NCI-H748 treated with DMSO at 0.1 percent for 48 hours (cell line): ENCODE data around the gene HEXD.
"Not testable (repeated sequence)": the region's sequence is repeated elsewhere in the genome, so short reads cannot be mapped to it uniquely, and the experiment has no call there.

ENCODE experiments used
- DNase-seq: peaks from one replicate; lab custom pipeline; 2025; lab: John Stamatoyannopoulos, UW

The HEXD gene

GRCh38 chr17:82396601-82397435 is 21.3 kb upstream of the HEXD start:
- DNase-seq, result no peak

DNA sequence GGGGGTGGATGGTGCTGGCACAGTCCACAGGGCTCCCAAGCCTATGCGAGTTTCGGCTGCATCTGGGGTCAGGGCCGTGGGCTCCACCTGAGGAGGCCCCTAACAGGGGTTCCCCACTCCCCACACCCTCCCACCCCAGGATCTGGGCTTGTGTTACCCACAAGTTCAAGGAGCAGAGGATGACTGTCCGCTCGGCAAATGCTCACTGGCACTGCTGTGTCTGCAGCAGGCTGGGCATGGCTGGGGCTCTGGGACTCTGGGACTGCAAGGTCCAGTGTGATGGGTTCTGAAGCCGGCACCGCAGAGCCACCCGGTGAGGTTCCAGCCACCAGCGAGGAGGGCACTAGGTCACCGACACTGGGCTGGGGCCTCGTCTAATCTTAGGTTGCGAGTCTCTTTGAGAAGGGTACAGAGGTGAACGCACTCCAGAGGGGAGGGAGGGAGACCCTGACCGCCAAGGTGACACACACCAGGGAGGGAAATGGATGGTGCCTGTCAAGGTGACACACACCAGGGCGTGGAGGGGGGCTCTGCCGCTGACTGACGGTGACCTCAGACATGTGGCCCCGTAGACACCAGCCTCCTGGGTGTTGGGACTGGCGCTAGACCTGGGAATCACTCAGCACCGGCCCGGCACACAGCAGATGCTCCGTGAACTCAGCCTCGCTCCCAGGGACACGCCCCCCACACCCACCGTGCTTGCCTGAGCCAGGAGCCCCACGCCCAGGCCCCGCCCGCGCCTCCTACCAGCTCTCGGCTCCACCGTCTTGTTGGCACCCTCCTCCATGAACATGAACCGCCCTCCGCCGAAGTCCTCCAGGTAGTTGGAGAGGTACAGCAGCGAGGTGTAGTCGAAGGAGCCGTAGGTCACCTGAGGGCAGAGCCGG is 20.5 kb upstream of the HEXD start:
- no peak for DNase-seq

- no peak for DNase-seq
Observed at GRCh38 chr17:82399041-82399441, 19.1 kb upstream of the HEXD start.

DNA sequence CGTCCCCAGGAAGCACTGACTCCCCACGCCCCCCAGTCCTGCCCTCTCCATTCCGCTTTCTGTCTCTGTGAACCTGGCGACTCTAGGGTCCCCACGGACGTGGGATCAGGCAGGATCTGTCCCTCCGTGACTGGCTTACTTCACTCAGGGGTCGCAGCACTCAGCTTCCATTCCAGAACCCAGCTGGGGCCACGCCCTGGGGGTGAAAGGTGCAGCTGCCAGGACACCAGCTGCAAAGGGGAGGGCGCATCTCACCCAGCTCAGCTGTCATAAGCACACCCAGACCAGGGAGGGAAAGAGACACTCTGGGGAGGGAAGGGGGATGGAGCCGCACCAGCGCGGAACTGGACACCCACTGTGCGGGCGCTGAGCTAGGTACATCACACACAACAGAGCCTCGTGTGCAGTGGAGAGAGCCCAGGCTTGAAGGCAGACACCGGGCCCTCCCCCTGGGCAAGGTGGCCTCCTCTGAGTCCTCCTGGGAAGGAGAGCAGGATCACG is 18.5 kb upstream of the HEXD start:
- no peak for DNase-seq

- DNase-seq, result no peak
Observed at GRCh38 chr17:82400206-82400605, 17.9 kb upstream of the HEXD start.

DNA sequence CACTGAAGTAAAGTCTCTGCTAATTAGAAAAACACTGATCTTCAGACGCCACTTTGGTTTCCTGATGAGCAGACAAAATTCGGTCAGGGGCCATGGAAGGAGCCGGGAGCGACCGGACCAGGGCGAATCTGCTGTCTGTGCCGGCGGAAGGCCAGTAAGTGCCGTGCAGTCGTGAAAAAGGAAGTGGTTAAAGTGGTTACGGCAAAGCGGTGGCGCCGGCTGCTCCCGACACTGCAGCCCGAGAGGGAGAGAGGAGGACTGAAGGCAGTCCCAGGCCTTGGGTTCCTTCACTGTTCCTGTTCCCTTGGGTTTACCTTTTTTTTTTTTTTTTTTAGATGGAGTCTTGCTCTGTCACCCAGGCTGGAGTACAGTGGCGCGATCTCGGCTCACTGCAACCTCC is 17.3 kb upstream of the HEXD start:
- DNase-seq, result no peak

GRCh38 chr17:82402865-82403264 is 15.3 kb upstream of the HEXD start:
- DNase-seq, result no peak

DNA sequence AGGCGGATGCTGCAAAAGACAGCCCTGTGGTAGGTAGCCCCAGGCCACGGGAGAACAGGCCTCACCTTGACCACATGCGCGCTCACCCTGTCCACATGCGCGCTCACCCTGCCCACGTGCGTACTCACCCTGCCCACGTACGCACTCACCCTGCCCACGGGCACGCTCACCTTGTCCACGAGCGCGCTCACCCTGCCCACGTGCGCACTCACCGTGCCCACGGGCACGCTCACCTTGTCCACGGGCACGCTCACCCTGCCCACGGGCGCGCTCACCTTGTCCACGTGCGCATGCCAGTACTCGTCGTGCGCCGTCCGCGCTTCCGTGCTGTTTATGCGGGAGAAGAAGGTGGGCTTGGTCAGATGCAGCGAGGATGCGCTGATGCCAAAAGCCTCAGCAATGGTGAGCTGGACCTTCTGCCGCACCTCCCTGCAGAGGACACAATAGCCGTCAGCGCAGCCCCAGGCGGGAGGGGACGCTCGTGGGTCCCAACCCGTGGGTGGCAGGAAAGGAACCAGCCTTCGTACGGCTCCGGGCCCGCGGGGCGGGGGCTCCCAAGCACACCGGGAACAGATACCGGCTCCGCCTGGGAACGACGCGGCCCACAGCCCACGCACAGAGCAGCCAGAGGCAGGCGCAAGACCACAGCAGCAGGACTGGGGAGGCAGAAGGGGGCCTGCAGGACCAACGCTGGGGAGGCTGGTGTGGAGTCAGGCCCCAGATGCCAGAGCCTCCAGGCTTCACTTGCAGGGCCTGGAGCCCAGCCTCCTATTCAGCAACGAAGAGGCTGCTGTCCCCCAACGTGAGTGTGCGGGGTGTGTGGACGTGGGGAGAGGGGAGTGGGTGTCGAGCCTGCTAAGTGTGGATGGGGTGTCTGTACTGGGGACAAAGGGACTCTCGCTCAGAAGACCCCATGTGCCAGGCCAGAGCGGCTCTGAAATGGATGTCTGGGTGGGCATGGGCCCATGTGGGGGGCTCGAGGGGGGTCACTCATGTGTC is 14.2 kb upstream of the HEXD start:
- DNase-seq, result no peak

- no peak for DNase-seq
Observed at GRCh38 chr17:82405051-82405450, 13.1 kb upstream of the HEXD start.

DNA sequence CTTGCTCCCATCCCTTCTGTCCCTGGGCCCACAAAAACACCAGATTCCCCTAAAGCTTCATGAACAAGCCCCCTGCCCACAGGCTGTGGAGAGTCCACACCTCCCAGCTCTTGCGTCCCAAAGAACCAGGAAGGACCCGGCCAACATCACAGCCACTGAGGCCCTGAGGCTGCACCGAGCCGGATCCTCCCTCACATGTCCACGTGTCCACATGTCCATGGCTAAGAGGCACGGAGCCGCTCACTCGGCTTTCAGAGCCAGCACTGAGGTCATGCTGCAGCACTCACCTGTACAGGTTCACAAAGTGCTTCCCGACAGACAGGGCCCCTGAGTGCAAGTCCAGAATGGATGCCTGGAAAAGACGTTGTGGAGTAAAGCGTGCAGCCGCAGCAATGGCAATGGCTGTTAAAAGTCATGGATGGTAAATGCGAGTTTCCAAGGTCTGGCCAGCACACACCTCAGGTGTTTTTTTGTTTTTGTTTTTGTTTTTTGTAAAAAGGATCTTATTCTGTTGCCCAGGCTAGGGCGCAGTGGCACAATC is 11.9 kb upstream of the HEXD start:
- no peak for DNase-seq

DNA sequence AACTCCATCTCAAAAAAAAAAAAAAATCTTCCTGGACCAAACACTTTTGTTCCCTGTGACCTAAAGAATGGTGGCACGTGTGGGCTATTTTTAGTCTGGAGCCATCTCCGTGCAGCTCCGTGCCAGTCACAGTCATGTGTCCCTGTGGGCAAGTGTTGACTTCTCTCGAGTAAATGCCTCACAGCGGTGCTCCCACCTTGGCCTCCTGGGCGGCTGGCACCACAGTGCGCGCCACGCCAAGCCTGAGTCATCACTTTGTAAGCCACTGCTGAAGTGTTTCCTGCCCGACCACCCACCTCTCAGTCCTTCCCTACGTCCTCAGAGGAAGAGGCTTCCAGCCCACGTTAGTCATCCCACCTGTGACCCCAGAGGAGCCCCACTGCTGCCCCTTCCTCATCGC is 10.9 kb upstream of the HEXD start:
- DNase-seq, result no peak

DNA sequence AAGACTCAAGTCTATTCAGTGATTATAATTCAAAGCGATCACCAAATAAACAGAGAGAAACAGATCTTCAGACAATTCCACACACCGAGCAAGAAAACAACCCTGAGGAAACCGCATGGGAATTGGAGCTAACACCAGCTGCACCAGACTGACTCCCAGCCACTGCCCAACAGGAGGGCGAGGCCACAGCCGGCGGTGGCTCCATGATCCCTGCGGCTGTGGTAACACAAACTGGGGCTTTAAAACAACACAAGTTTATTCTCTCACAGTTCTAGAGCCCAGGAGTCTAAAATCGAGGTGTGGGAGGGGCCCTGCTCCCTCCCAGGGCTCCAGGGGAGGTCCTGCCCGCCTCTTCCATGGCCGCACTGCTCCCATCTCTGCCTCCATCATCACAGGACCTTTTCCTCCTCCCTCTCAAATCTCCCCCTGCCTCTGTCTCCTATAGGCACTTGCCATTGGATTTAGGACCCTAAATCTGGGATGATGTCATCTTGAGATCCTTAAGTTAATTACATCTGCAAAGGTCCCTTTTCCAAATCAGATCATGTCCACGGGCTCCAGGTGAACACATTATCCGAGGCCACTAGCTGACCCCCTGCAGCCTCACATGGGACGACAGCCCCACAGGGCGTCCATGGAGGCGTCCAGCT is 9.7 kb upstream of the HEXD start:
- no peak for DNase-seq

DNA sequence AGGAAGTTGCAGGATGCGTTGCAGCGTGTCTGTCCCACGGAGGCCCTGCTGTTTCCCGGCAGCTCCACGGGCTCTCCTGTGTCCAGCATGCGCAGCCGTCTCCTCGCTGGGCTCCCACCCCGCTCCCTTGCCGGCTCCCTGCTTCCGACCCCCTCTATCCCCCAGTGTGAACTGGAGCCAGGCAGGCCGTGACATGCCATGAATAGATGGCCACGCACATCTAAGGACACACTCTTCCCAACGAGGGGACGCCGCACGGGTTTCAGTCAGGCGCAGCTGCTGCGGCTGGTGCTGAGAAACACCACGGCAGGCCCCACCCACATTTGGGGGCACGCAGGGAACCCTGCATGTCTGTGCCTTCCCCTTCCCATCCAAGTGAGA is 9.2 kb upstream of the HEXD start:
- DNase-seq, result no peak

DNA sequence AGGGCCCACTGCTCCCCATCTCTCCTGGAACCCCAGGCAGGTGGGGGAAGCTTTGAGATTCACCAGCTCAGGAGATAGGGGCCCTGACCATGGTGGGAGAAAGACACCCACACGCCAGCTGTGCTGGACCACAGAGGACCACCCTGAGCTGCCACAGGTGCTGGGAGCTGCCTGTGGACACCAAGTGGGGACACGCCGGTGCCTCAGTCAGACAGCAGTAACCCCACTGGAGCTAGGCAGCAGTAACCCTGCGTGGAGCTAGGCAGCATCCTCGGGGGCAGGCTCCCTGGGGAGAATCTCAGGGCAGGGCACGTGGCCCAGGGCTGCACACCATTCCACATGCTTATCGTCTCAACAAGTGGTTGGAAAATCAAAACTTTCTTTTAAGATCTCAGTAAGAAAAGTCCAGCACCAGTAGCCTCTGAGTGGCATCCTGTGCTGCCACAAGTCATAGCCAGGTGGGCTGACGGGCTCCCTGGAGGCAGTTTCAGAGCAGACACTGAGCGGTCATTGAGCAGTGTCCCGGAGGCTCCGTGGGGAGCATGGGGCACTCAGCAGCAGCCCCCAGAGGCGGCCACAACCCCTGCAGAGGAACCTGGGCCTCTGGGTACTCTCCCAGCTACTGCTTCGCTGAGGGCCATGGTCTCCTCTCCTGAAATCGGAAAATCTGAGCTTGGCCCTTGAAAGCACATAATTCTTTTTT is 8.0 kb upstream of the HEXD start:
- no peak for DNase-seq

DNA sequence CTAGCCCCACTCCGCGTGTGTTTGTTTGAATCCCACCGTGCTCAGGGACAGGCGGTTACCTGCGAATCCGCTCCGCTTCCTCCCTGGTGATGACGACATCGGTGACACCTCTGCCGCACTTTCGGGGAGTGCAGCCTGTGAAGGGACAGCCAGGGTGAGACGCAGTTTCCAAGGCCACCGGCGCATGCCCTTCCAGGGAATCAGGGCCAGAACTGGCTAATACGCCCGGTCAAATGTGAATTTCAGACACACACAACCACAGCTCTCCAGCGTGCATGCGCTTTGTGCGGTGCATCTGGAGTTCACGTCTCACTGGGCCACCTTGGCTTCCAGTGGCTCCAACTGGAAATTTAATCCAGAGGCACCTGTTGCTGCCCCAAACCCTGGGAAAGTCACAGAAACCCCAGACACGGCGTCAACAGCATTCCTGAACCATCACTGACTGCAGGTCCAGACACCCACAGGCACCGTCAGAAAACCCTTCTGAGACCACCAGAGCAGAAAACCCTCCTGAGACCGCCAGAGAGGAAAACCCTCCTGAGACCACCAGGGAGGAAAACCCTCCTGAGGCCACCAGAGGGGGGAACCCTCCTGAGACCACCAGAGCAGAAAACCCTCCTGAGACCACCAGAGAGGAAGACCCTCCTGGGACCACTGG is 6.6 kb upstream of the HEXD start:
- no peak for DNase-seq

- not testable (repeated sequence) for DNase-seq
Observed at GRCh38 chr17:82412081-82412480, 6.1 kb upstream of the HEXD start.

DNA sequence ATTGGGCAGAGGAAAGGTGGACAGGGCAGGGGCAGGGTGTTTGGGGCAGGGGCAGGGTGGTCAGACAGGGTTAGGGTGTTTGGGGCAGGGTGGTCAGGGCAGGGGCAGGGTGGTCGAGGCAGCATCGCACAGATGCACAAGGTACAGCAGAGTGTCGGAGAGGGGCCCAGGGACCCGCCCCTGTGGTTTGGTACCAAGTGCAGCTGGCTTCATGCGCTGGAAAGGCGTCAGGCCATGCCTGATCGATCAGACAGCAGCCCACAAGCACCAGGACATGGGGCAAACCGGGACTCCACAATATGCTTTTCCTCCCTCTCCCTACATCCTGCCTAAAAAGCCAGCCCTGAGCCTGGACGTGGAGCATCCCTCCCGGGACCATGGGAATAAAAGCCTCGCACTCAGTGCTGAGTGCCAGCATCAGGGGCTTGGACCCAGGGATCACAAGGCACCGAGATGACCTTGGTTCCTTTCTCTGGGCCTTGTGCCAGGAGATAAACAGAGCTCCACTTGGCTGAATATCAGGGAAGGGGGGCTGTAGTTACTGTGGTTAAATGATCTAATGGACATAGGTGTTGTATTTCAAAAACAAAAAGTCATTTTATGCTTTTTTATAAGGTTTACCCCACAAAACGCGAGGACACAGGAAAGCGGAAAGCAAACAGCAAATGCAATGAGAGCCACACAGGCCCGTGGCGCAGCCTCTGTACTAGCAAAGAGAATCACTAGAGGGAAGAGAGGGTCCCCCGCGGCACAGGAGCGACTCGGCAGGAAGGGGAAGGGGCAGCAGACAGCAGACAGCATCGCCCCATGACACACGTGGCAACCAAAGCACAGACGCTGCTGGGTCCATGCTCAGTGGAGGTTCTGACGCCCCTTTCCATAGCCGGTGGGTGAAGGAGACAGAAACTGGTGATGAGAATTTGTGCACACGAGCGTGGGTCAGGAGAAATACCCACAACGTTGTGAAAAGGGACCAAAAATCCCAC is 5.3 kb upstream of the HEXD start:
- no peak for DNase-seq

GRCh38 chr17:82414548-82415281 is 3.4 kb upstream of the HEXD start:
- peak; percentile 5 for DNase-seq
